ENCODE measurements around the gene ARHGEF16. TPM values are rescaled to one million over a fixed set of nuclear protein-coding genes. Genes with fewer than 3 reads are reported as not detected.

Gene ARHGEF16
- total RNA-seq, 1 donor from 2014 or later, result 1.7 TPM

DNA sequence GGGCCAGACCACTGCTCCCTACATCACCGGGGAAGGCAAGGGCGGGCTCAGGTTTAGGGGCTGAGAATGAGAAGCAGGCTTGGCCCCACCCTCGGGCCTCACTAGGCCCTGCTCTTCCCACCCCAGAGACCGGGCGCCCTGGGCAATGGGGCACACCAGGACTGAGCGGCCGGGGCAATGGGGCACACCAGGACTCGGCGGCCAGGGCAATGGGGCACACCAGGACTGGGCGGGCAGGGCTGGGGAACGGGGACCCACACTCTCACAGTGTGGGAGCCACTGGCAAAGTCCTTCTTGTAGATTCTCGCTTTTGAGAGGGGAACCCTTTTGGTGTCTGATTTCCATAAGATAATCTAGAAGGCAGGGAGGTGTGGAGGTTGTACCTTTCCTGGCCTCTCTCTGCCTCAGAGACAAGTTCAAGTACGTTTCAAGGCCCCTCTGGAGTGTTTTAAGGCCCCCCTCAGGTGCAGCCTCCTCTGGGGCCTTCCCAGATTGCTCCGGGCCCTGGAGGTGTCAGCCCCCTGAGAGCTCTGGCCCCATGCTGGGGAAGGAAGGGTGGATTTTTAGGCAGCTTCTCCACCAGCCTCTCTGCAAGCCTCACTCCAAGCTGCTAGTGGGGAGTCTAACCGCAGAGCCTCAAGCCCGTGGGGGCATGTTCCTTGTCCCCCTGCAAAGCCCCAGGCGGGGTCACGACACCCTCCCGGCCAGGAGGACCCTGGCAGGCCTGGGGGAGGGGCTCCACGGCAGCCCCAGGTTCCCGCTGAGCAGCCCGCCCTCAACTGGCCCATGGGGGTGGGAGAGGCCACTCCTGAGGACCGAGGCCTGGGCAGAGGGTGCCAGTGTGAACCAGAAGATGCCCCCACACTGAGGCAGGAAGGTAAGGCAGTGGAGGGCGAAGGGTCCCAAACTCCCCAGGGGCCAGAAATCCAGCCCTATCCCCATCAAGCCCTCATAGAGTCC lies 66.2 kb downstream of the ARHGEF16 start:
- DNase-seq (no peak), ATAC-seq (no peak)

GRCh38 chr1:3521426-3521825 lies 67.0 kb downstream of the ARHGEF16 start:
- intact Hi-C loops (cut with micrococcal nuclease), result no loop called here
- DNase-seq, result no peak
- no peak for ATAC-seq

More for the DNA sequence above, 66.2 kb downstream of the ARHGEF16 start:
- intact Hi-C loops (cut with micrococcal nuclease), result no loop called here

GRCh38 chr1:3522112-3522511 lies 67.6 kb downstream of the ARHGEF16 start:
- intact Hi-C loops (cut with micrococcal nuclease), result no loop called here
- DNase-seq (no peak), ATAC-seq (no peak)

DNA sequence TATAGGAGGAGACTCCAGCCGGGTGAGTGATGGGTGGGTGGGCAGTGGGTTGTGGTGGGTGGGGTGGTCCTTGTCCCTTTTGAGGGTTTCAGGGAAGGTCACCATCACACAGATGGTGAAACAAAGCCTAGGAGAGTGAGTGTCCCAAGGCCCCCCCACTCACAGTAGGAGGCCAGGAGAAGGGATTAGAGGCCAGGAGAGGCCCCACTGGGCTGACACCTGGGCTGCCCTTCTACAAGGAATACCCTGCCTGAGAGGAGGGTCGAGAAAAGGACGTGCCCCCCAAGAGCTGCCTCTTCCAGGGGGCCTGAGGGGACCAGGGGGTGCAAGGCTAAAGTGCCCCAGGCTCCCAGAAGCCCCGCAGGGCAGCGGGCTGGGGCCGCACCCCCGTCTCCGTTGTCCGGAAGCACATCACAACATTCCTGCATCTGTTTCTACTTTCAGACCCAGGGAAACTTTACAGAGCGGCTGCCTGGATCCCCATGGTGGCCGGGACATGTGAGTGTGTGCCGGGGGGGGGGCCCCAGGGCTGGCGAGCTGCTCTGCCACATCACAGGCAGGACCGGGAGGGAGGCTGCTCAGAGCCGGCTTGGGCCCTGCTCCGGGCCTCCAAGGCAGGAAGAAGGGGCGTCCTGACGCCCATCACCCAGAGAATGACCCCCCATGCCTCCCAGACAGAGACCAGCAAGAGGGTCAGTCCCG lies 68.2 kb downstream of the ARHGEF16 start:
- no peak for DNase-seq
- intact Hi-C loops (cut with micrococcal nuclease), result no loop called here
- no peak for ATAC-seq

DNA sequence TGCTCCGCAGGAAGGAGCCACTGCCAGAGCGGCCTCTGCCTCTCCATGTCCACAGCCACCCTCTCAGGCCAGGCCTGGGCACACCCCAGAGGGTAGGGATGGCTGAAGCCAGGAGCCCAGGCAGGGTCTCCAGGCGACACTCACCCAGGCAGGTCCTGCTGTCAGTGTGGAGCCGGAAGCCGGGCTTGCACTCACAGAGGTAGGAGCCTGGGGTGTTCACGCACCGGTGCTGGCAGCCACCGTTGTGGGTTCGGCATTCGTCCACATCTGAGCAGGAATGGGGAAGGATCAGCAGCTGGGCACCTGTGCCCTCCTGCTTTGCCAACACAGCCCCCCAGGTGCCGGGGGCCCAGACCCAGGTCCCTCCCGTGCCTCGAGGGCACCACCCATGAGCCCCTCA lies 69.5 kb downstream of the ARHGEF16 start:
- no peak for ATAC-seq
- intact Hi-C loops (cut with micrococcal nuclease), result no loop called here
- no peak for DNase-seq

DNA sequence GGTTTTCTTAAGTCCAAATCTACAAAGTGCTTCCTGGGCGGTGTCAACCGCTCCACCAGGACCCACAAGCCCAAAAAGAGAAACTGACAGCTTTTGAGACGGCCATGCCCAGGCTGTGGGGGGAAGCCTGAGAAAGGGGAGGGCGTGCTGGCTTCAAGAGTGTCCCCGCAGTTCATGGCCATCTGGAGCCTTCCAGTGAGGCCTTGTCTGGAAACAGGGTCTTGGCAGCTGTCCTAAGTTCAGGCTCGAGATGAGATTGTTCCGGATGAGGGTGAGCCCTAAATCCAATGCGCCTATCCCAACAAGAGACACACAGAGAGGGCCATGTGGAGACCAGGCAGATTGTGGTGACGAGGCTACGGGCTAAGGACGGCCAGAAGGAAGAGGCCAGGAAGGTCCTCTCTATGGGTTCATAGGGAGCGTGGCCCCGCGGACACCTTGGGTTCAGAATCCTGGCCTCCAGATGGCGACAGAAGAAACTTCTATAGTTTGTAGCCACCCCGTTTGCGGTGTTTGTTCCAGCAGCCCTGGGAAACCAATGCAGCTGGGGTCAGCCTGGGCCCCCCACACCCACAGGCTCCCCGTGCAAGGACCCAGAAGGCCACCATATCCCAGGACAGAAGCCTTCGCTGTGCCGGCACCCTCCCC lies 70.2 kb downstream of the ARHGEF16 start:
- no peak for DNase-seq
- no peak for ATAC-seq
- intact Hi-C loops (cut with micrococcal nuclease), result no loop called here

GRCh38 chr1:3525551-3526482 lies 71.4 kb downstream of the ARHGEF16 start:
- no peak for DNase-seq
- intact Hi-C loops (cut with micrococcal nuclease), result no loop called here
- ATAC-seq, result no peak

DNA sequence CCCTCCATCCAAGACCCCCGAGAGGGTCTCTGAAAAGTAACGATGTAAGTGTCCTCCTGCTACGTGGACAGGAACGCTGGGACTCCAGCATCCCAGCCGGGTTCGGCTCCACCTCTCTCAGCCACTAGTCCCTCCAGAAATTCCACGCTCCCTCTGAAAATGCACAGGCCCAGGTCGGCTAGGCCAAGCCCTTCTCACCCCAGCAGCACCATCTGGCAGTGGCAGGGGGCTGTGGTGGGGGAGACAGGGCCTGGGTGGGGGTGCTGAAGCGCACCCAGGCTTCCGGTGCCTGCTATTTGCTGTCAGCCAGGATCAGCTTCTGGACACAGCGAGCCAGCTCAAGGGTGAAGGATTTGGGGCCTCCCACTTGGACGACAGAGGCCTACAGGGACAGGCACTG lies 73.3 kb downstream of the ARHGEF16 start:
- intact Hi-C loops (cut with micrococcal nuclease), result no loop called here
- DNase-seq (no peak), ATAC-seq (no peak)

DNA sequence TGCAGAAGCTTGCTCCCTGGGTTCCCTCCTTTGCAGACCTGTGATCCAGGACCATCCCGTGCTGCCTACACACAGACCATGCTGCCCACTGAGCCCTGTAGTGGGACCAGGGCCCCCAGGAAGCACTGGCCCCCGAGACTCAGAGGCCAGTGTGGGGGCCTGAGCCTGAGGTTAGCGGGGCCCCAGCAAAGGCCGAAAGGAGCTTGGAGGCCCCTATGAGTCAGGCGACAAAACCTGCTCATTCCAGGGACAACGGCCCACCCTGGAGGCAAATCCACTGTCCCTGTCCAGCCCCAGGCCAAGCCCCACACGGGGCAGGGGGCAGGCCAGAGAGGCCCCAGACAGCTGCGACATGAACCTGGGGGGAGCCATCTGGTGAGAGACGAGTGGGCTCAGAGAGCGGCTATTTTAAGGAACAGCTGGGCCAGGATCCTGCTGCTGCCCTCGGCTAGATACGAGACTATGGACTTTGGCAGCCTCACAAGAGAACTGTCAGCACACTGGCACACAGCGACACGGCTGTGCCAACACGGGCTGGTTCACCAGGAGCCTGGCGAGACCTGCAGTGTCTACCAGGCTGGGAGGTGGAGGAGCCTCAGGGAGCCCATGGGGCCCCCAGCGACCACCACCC lies 74.7 kb downstream of the ARHGEF16 start:
- intact Hi-C loops (cut with micrococcal nuclease), result no loop called here
- peak; percentile 86 for DNase-seq
- peak; percentile 82 for ATAC-seq

DNA sequence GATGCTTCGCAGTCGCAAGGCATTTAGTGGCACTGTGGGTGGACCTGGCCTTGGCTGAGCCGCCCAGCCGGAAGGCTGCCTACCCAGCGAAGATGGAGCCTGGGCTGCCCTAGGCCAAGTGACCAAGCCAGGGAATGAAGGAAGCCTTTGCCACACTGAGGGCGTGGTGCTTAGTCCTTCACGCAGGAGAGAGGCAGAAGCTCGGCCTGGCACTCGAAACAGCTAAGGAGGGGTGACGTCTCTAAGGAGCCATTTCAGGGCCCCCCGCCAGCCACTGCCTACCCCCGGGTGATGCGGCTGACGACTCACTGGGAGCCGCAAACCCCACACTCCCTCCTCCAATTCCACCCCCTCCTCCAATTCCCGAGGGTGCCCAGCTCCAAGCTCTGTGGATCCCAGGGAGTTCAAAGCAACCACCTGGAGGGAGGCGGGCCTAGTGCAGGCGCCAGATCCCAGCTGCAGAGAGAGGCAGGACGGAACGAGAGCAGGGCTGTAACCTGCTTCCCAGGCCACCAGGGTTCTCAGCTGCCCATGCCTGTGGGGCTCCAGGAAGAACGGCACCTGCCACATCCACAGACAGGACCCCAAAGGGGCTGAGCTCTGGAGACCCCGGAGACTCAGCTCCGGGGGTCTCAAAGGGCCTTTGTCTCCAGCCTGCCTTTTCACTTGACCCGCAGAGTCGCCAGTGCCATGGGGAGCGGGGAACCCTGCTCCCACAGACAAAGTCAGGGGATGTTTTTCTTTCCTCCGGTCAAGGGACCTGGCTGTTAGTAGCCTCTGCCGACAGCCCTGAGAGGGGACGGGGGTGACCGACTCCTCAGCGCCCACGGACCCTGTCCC lies 75.8 kb downstream of the ARHGEF16 start:
- DNase-seq (no peak), ATAC-seq (peak; percentile 10)
- intact Hi-C loops (cut with micrococcal nuclease), result no loop called here

Other genes starting within 250 kb of the ARHGEF16 start
- gene MEGF6, start 156.8 kb downstream of the ARHGEF16 start, total RNA-seq, result 11.6 TPM
- gene TPRG1L, start 170.3 kb downstream of the ARHGEF16 start, total RNA-seq, result 48.6 TPM
- 12.5 TPM for gene WRAP73, start 195.4 kb downstream of the ARHGEF16 start, total RNA-seq
- 0.05 TPM for gene TP73, start 197.9 kb downstream of the ARHGEF16 start, total RNA-seq